Stomach (tissue), 4 donors: ENCODE measurements around the gene LARGE1.

Experiments used
- EP300 ChIP-seq: sonication (generic); formaldehyde crosslinking; IDR thresholded peaks from one replicate; pipeline ENCODE4 v1.6.1; 2017; ENCODE audit warnings: antibody characterized with exemption
- POLR2A ChIP-seq, 4 donors: fragments of 450-650 bp; IDR thresholded peaks; one replicate each; pipeline ENCODE4 v1.6.1; 2016; ENCODE audit warnings: antibody characterized with exemption in 4 of 4, control low read depth in 2 of 4, mild to moderate bottlenecking in 1 of 4, moderate library complexity in 1 of 4
- POLR2AphosphoS5 ChIP-seq, 3 donors: sonication (generic); formaldehyde crosslinking; IDR thresholded peaks; one replicate each; pipeline ENCODE4 v1.6.1; 2016; ENCODE audit warnings: antibody characterized with exemption in 3 of 3
- TF ChIP-seq, protein P1 (sequence below), 7 experiments: fragments of 450-650 bp in 4 of 7; fragments of 200-600 bp in 3 of 7; sonication (generic) in 3 of 7; IDR thresholded peaks; one replicate each; pipeline ENCODE4 v1.5.1; 2016 to 2019; ENCODE audit warnings: antibody characterized with exemption in 7 of 7, control low read depth in 2 of 7, mild to moderate bottlenecking in 1 of 7

DNA sequence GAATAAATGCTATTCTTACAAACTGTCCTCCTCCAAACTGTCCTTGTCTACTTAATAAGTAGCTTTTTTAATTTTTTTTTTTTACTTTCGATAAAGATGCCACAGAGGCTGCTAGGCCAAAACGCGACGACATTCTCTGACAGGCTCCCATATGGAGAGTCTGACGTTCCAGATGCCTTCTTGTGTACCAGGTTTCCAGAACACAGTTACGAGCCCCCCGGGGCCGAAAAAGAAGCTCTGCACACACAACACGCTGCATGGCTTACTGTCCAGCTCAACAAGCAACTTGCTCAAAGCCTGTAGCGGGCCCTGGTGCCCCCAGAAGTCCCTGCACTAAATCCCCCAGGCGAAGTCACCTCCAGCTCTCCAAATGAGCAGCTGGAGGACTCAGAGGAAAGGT lies 39.3 kb downstream of the LARGE1 start:
- TF ChIP-seq, protein P1, sequence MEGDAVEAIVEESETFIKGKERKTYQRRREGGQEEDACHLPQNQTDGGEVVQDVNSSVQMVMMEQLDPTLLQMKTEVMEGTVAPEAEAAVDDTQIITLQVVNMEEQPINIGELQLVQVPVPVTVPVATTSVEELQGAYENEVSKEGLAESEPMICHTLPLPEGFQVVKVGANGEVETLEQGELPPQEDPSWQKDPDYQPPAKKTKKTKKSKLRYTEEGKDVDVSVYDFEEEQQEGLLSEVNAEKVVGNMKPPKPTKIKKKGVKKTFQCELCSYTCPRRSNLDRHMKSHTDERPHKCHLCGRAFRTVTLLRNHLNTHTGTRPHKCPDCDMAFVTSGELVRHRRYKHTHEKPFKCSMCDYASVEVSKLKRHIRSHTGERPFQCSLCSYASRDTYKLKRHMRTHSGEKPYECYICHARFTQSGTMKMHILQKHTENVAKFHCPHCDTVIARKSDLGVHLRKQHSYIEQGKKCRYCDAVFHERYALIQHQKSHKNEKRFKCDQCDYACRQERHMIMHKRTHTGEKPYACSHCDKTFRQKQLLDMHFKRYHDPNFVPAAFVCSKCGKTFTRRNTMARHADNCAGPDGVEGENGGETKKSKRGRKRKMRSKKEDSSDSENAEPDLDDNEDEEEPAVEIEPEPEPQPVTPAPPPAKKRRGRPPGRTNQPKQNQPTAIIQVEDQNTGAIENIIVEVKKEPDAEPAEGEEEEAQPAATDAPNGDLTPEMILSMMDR (IDR thresholded peaks at IDR 0.05): no peak
- TF ChIP-seq EP300 (no peak), POLR2AphosphoS5 (IDR thresholded peaks at IDR 0.05) (no peak), POLR2A (IDR thresholded peaks at IDR 0.05) (no peak)
